GM12875 (cell line): Measurements from ENCODE around the gene SGPP2.

Experiments used
- H3K4me3 ChIP-seq: one replicate; pipeline ENCODE4 v1.5.1; 2011; ENCODE audit warnings: low read depth, low read length, control low read depth
- TF ChIP-seq, protein P1 (sequence below): IDR thresholded peaks from 2 replicates; pipeline ENCODE4 v1.5.1; 2011; ENCODE audit warnings: low read depth, mild to moderate bottlenecking, control low read depth, inconsistent platforms, low read length, moderate library complexity, borderline replicate concordance; ENCODE audit not compliant: insufficient read depth

The SGPP2 gene

DNA sequence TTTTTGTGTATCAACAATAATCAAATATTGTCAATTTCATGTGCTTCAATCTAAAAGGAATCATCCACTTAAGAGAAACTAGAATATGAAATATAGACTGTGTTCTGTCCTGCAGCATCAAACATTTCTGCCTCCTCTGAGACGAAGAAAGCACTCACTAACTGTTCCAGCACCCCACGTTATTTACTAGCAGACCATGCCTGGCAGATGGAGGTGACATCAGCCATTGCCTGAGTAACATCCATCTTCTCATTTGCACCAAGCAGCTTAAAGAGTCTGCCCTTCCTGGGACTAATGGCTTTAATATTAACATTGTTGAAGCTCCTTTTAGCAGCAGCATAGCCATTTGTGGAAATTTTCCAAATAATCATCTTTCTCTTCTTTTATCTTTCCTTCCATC is 25.7 kb downstream of the SGPP2 start:
- no peak overlapping the region for H3K4me3 ChIP-seq
- TF ChIP-seq, protein P1, sequence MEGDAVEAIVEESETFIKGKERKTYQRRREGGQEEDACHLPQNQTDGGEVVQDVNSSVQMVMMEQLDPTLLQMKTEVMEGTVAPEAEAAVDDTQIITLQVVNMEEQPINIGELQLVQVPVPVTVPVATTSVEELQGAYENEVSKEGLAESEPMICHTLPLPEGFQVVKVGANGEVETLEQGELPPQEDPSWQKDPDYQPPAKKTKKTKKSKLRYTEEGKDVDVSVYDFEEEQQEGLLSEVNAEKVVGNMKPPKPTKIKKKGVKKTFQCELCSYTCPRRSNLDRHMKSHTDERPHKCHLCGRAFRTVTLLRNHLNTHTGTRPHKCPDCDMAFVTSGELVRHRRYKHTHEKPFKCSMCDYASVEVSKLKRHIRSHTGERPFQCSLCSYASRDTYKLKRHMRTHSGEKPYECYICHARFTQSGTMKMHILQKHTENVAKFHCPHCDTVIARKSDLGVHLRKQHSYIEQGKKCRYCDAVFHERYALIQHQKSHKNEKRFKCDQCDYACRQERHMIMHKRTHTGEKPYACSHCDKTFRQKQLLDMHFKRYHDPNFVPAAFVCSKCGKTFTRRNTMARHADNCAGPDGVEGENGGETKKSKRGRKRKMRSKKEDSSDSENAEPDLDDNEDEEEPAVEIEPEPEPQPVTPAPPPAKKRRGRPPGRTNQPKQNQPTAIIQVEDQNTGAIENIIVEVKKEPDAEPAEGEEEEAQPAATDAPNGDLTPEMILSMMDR: no peak

DNA sequence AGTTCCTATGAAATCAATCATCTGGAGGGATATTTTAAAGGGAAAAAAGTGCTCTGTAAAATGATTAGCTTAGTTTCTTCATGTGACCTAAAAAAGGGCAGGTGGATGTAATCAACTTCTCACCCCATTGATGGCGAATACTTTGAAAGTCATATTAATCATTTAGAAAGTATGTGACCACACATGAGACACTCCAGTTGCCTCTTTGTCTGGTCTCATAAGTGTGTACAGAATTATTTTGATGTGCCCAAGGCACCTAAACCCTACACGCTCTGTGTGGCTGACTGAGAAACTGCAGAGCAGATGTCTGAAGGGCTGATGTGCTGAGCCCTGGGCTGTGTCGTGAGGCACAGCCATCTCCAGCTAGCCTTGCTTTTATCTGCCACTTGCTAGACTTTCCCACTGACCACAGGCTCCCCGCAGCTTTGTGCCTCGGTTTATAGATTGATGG is 26.9 kb downstream of the SGPP2 start:
- TF ChIP-seq, protein P1: peak; percentile 52; the same call in 1 of the 2 replicates
- H3K4me3 ChIP-seq: no peak overlapping the region

DNA sequence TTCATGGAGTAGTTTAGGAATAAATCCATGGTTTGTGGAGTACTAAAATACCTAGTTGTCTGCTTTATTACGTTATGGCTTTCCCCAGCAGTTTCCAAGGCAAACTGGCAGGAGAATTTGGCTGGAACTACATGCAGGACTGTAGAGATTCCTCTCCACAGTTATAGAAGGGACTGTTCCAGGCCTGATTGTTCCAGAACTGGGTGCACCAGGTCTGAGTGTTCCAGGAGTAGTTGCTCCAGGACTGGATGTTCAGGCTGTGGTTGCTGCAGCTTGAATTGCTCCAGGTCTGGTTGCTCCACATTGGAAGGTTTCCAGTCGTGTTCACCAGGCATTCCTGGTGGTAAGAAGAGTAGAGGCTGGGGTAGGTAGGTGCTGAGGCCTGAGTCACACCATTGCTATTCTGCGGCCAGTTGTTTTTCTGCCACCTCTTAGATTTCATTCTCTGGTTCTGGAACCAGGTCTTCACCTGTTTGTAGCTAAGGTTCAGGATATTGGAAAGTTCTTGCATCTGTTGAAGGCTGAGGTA is 28.1 kb downstream of the SGPP2 start:
- TF ChIP-seq, protein P1: no peak
- H3K4me3 ChIP-seq: no peak overlapping the region

DNA sequence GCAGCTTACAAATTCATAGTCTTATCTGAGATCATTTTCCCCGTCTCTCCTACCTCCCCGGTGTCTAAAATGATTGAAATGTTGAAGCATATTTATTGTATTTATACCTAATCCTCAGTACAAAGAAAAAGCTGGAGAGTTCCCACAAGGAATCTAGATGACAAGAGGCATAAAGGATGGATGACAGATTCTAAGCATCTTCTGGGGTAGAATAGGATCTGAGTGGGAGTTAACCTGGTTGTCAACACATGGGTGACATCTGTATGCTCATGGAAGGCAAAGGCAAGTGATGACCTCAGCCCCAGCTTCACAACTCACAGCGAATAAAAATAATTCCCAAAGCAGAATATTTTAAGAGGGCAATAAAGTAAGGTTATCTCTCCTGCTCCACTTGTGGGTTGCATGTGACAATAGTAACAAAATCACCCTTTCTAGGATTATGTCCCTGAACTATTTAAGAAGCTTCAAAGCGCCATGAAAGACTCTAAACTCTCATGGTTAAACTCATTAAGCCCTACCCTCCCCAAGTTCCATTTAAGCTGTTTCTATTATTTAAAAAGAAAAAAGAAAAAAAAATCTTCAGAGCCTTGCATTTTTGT is 32.2 kb downstream of the SGPP2 start:
- TF ChIP-seq, protein P1: no peak
- no peak overlapping the region for H3K4me3 ChIP-seq

DNA sequence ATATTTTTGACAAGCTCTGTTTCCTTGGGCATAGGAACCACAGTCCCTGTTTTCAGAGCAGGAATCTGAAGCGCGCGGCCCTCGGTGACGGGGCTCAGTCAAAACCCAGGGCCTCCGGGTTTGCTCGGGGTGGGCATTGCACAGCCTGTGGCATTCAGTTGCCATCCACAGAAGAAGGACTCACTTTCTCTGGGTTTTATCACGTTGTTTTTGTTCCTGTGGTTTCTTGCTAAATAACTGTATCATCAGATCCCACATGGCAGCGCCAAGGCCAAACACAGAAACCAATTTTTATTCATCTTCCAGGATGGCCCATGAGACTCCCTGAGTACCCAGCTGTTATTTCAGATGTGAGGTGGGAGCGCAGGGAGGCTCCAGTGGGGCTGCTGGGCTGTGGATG is 35.6 kb downstream of the SGPP2 start:
- no peak overlapping the region for H3K4me3 ChIP-seq

DNA sequence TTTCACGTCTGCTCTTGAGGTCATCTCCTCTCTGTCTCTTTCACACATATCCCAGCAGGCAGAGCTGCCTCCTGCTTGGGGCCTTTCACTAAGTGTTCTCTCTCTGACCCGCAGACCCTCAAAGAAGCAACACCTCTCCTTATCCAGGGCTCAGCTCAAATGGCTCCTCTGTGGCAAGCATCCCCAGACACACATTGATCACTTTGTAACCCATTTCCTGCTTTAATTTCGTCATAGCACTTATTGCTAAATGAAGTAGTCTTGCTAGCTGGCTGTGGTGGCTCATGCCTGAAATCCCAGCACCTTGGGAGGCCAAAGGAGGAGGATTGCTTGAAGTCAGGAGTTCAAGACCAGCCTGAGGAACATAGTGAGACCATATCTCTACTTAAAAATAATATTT is 41.4 kb downstream of the SGPP2 start:
- TF ChIP-seq, protein P1: no peak
- H3K4me3 ChIP-seq: no peak overlapping the region

More for the DNA sequence above, 35.6 kb downstream of the SGPP2 start:
- TF ChIP-seq, protein P1: no peak

DNA sequence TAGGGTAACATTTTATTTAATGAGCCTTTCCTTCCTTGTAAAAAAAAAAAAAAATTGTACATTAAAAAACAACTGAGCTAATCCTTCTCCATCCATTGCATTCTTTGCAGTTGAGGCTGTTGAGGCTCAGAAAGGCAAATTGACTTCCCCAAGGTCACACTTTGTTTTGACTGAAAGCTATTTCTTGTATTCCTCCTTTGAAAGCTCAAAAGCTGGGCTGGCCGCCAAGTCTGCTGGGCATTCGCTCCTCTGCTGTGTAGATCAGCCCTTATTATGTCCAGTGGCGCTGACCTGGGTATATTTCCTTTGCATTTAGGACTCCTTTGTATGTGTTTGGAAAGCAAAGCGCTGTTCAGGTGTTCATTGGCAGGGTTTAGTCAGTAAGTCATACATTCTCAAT is 44.0 kb downstream of the SGPP2 start:
- H3K4me3 ChIP-seq: no peak overlapping the region
- TF ChIP-seq, protein P1: no peak
